ENCODE measurements around the gene CTNND2. TPM values are rescaled to one million over a fixed set of nuclear protein-coding genes. Genes with fewer than 3 reads are reported as not detected.
A peak's percentile ranks its signal among the peaks of the same experiment; 100 is the strongest.

Gene CTNND2
- 1 to 10 TPM; 1.9 to 2.7 (median 2.4) TPM for polyA plus RNA-seq (ENCODE audit: insufficient read length in 4 of 4)

GRCh38 chr5:11904265-11904906 lies at the start of gene CTNND2:
Gene CTNND2 (minus strand): TSS chr5:11904446. CDS start chr5:11903853, 593 bp downstream.
- DNase-seq (ENCODE audit: low read depth in 4 of 4, low spot score in 2 of 4), result peak in 3 of 4 donors; percentile 50 to 68 (median 57)

GRCh38 chr5:11946317-11946716 lies 42.1 kb upstream of the CTNND2 start:
- no peak for DNase-seq (ENCODE audit: low read depth in 4 of 4, low spot score in 2 of 4)

- DNase-seq (ENCODE audit: low read depth in 4 of 4, low spot score in 2 of 4), result peak in 1 of 4 donors; percentile 15
These were observed 37.3 kb upstream of the CTNND2 start for GRCh38 chr5:11941566-11941965.

- DNase-seq (ENCODE audit: low read depth in 4 of 4, low spot score in 2 of 4), result no peak
These were observed 27.4 kb upstream of the CTNND2 start for GRCh38 chr5:11931638-11932037.

- DNase-seq (ENCODE audit: low read depth in 4 of 4, low spot score in 2 of 4), result no peak
These were observed 24.7 kb upstream of the CTNND2 start for GRCh38 chr5:11928909-11929308.

- no peak for DNase-seq (ENCODE audit: low read depth in 4 of 4, low spot score in 2 of 4)
These were observed 21.5 kb upstream of the CTNND2 start for GRCh38 chr5:11925701-11926100.

GRCh38 chr5:11922394-11922793 lies 18.1 kb upstream of the CTNND2 start:
- DNase-seq (ENCODE audit: low read depth in 4 of 4, low spot score in 2 of 4), result no peak

- DNase-seq (ENCODE audit: low read depth in 4 of 4, low spot score in 2 of 4), result no peak
These were observed 14.3 kb upstream of the CTNND2 start for GRCh38 chr5:11918463-11919045.

- DNase-seq (ENCODE audit: low read depth in 4 of 4, low spot score in 2 of 4), result no peak
These were observed 5.2 kb upstream of the CTNND2 start for GRCh38 chr5:11909471-11909870.

GRCh38 chr5:11906497-11906896 lies 2.3 kb upstream of the CTNND2 start:
- no peak for DNase-seq (ENCODE audit: low read depth in 4 of 4, low spot score in 2 of 4)

GRCh38 chr5:11905206-11905605 lies 960 bp upstream of the CTNND2 start:
- DNase-seq (ENCODE audit: low read depth in 4 of 4, low spot score in 2 of 4), result no peak

GRCh38 chr5:11903614-11904264 lies 507 bp downstream of the CTNND2 start:
- peak in 1 of 4 donors; percentile 14 for DNase-seq (ENCODE audit: low read depth in 4 of 4, low spot score in 2 of 4)

GRCh38 chr5:11903121-11903613 lies 1.1 kb downstream of the CTNND2 start:
- peak in 1 of 4 donors; percentile 8 for DNase-seq (ENCODE audit: low read depth in 4 of 4, low spot score in 2 of 4)

- DNase-seq (ENCODE audit: low read depth in 4 of 4, low spot score in 2 of 4), result no peak
These were observed 2.0 kb downstream of the CTNND2 start for GRCh38 chr5:11902201-11902619.

- no peak for DNase-seq (ENCODE audit: low read depth in 4 of 4, low spot score in 2 of 4)
These were observed 5.5 kb downstream of the CTNND2 start for GRCh38 chr5:11898787-11899186.

- DNase-seq (ENCODE audit: low read depth in 4 of 4, low spot score in 2 of 4), result no peak
These were observed 6.5 kb downstream of the CTNND2 start for GRCh38 chr5:11897781-11898180.

- no peak for DNase-seq (ENCODE audit: low read depth in 4 of 4, low spot score in 2 of 4)
These were observed 9.3 kb downstream of the CTNND2 start for GRCh38 chr5:11894992-11895391.

GRCh38 chr5:11892832-11893231 lies 11.4 kb downstream of the CTNND2 start:
- DNase-seq (ENCODE audit: low read depth in 4 of 4, low spot score in 2 of 4), result no peak

- DNase-seq (ENCODE audit: low read depth in 4 of 4, low spot score in 2 of 4), result no peak
These were observed 13.5 kb downstream of the CTNND2 start for GRCh38 chr5:11890777-11891176.

GRCh38 chr5:11888221-11888620 lies 16.0 kb downstream of the CTNND2 start:
- no peak for DNase-seq (ENCODE audit: low read depth in 4 of 4, low spot score in 2 of 4)

GRCh38 chr5:11878814-11879213 lies 25.4 kb downstream of the CTNND2 start:
- no peak for DNase-seq (ENCODE audit: low read depth in 4 of 4, low spot score in 2 of 4)

GRCh38 chr5:11873587-11873986 lies 30.7 kb downstream of the CTNND2 start:
- DNase-seq (ENCODE audit: low read depth in 4 of 4, low spot score in 2 of 4), result no peak
